Measurements from ENCODE around the gene PDE4DIP.
"Not testable (repeated sequence)": the region's sequence is repeated elsewhere in the genome, so short reads cannot be mapped to it uniquely, and the experiment has no call there.

DNA sequence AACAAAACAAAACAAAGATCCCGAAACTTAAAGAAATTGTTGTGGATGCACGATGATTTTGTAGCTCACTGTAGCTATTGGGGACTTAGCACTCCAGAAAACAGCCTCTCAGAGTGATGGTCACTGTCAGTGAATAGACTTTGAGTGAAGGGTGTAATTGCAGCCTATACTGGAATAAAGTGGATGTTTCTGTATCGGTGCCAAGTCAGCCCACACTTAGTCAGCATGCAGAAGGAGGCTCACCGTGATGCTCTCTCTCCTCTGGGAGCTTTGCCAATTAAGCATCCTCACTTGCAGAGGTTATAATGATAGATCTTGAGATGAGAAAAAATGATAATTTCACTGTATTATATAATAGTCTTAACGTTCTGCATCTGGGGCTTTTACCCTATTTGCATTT is 11.1 kb downstream of the PDE4DIP start:
- TF ChIP-seq, protein P1, sequence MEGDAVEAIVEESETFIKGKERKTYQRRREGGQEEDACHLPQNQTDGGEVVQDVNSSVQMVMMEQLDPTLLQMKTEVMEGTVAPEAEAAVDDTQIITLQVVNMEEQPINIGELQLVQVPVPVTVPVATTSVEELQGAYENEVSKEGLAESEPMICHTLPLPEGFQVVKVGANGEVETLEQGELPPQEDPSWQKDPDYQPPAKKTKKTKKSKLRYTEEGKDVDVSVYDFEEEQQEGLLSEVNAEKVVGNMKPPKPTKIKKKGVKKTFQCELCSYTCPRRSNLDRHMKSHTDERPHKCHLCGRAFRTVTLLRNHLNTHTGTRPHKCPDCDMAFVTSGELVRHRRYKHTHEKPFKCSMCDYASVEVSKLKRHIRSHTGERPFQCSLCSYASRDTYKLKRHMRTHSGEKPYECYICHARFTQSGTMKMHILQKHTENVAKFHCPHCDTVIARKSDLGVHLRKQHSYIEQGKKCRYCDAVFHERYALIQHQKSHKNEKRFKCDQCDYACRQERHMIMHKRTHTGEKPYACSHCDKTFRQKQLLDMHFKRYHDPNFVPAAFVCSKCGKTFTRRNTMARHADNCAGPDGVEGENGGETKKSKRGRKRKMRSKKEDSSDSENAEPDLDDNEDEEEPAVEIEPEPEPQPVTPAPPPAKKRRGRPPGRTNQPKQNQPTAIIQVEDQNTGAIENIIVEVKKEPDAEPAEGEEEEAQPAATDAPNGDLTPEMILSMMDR (IDR thresholded peaks at IDR 0.05; ENCODE audit: low read length), result not testable (repeated sequence)
- not testable (repeated sequence) for TF ChIP-seq EZH2 (IDR thresholded peaks at IDR 0.05; ENCODE audit: borderline replicate concordance, low read length)

Measured in OCI-LY1 (cell line).